H1 (cell line): Measurements from ENCODE around the gene PATJ. TPM values are rescaled to one million over a fixed set of nuclear protein-coding genes. Genes with fewer than 3 reads are reported as not detected.
A peak's percentile ranks its signal among the peaks of the same experiment; 100 is the strongest.

ENCODE experiments used
- CTCF ChIA-PET: fragments of 300-600 bp; sonication (Branson Sonifier 250); formaldehyde crosslinking; loops from one replicate; lab custom pipeline; 2021; ENCODE audit not compliant: partially characterized antibody; lab: Charles Lee
- POLR2A ChIA-PET: fragments of 300-600 bp; sonication (Branson Sonifier 250); formaldehyde crosslinking; loops from one replicate; lab custom pipeline; 2021; ENCODE audit warnings: inconsistent platforms; ENCODE audit not compliant: partially characterized antibody; lab: Charles Lee
- DNase-seq, 2 experiments: peaks; one replicate each; pipeline versions ENCODE4 v3.0.0 to v3.0.0-alpha.2; 2010 to 2022; ENCODE audit warnings: low spot score in 2 of 2, low read depth in 1 of 2, mixed read lengths in 1 of 2
- FAIRE-seq: peaks from 2 replicates; lab custom pipeline; 2011; peaks lifted over from hg19 to GRCh38; lab: Jason Lieb, UNC
- H2AFZ ChIP-seq: 2 replicates; pipeline ENCODE4 v1.8.1; 2012; ENCODE audit warnings: low read length, inconsistent platforms
- H2AK5ac ChIP-seq: 2 replicates; pipeline ENCODE4 v1.6.1; 2013; ENCODE audit warnings: low read depth, low read length
- H2BK120ac ChIP-seq: replicated peaks from 2 replicates; pipeline ENCODE3; 2013; ENCODE audit warnings: low read depth, low read length, inconsistent platforms
- H2BK12ac ChIP-seq: 2 replicates; pipeline ENCODE4 v1.6.1; 2013; ENCODE audit warnings: low read depth, low read length
- H2BK15ac ChIP-seq: 2 replicates; pipeline ENCODE4 v1.6.1; 2013; ENCODE audit warnings: low read length
- H2BK20ac ChIP-seq: 2 replicates; pipeline ENCODE4 v1.6.1; 2013; ENCODE audit warnings: low read length
- H2BK5ac ChIP-seq: 2 replicates; pipeline ENCODE4 v1.6.1; 2013; ENCODE audit warnings: low read depth, low read length
- H3K14ac ChIP-seq: 2 replicates; pipeline ENCODE4 v1.6.1; 2013; ENCODE audit warnings: inconsistent platforms; ENCODE audit not compliant: insufficient read length
- H3K18ac ChIP-seq: 2 replicates; pipeline ENCODE4 v1.6.1; 2013; ENCODE audit warnings: low read length; ENCODE audit errors: extremely low read depth
- H3K23ac ChIP-seq: 2 replicates; pipeline ENCODE4 v1.6.1; 2013; ENCODE audit warnings: inconsistent platforms; ENCODE audit not compliant: insufficient read length
- H3K23me2 ChIP-seq: 2 replicates; pipeline ENCODE4 v1.6.1; 2013; ENCODE audit warnings: low read depth, low read length
- H3K27ac ChIP-seq: 2 replicates; pipeline ENCODE4 v1.6.1; 2011; ENCODE audit warnings: low read depth, low read length, inconsistent platforms
- H3K27me3 ChIP-seq, 4 experiments: replicated peaks in 1 of 4; 1 replicate in 1 of 4; 2 replicates in 3 of 4; pipeline versions ENCODE4 v1.6.1 to v1.8.1; 2011 to 2013; ENCODE audit warnings: low read length in 3 of 4, mild to moderate bottlenecking in 3 of 4, inconsistent platforms in 2 of 4, mixed read lengths in 2 of 4, moderate library complexity in 1 of 4; ENCODE audit not compliant: control insufficient read depth in 3 of 4, insufficient read depth in 3 of 4; ENCODE audit errors: extremely low read depth in 1 of 4
- H3K36me3 ChIP-seq, 4 experiments: 2 replicates each; pipeline versions ENCODE4 v1.6.1 to v1.8.1; 2011 to 2013; ENCODE audit warnings: mild to moderate bottlenecking in 4 of 4, low read length in 3 of 4, moderate library complexity in 2 of 4, control low read depth in 1 of 4, inconsistent platforms in 1 of 4; ENCODE audit not compliant: insufficient read depth in 4 of 4, control insufficient read depth in 2 of 4
- H3K4ac ChIP-seq: replicated peaks from 2 replicates; pipeline ENCODE3; 2013; ENCODE audit warnings: low read length, low read depth, mixed read lengths, inconsistent platforms; ENCODE audit not compliant: insufficient read length
- H3K4me1 ChIP-seq, 4 experiments: replicated peaks in 1 of 4; 1 replicate in 1 of 4; 2 replicates in 3 of 4; pipeline versions ENCODE4 v1.6.1 to v1.8.1; 2011 to 2013; ENCODE audit warnings: low read length in 3 of 4, inconsistent platforms in 2 of 4, mixed read lengths in 1 of 4; ENCODE audit not compliant: insufficient read depth in 4 of 4, control insufficient read depth in 3 of 4
- H3K4me2 ChIP-seq, 2 experiments: 2 replicates each; pipeline versions ENCODE4 v1.6.1 to v1.8.1; 2011 to 2013; ENCODE audit warnings: low read depth in 2 of 2, low read length in 2 of 2, control low read depth in 1 of 2, inconsistent platforms in 1 of 2, mild to moderate bottlenecking in 1 of 2; ENCODE audit not compliant: insufficient read depth in 1 of 2
- H3K4me3 ChIP-seq, 4 experiments: fragments of 200-600, 300-600 bp in 1 of 4; sonication (generic), shearing (Covaris generic), sonication (Bioruptor Twin) in 1 of 4; 2 replicates each; pipeline versions ENCODE4 v1.5.1 to v1.8.1; 2011 to 2016; ENCODE audit warnings: low read length in 4 of 4, low read depth in 3 of 4, control low read depth in 2 of 4, inconsistent platforms in 2 of 4, mild to moderate bottlenecking in 2 of 4, mixed read lengths in 1 of 4, moderate library complexity in 1 of 4; ENCODE audit not compliant: insufficient read depth in 2 of 4; ENCODE audit errors: extremely low read depth in 1 of 4
- H3K56ac ChIP-seq: replicated peaks from 2 replicates; pipeline ENCODE3; 2013; ENCODE audit warnings: low read depth, mild to moderate bottlenecking, mixed read lengths, low read length, inconsistent platforms; ENCODE audit not compliant: insufficient read length
- H3K79me1 ChIP-seq: 2 replicates; pipeline ENCODE4 v1.6.1; 2013; ENCODE audit warnings: low read depth, low read length, control low read depth
- H3K79me2 ChIP-seq, 2 experiments: 2 replicates each; pipeline versions ENCODE4 v1.6.1 to v1.8.1; 2012 to 2013; ENCODE audit warnings: low read length in 2 of 2, mild to moderate bottlenecking in 2 of 2, inconsistent platforms in 1 of 2; ENCODE audit not compliant: insufficient read depth in 2 of 2, control insufficient read depth in 1 of 2
- H3K9ac ChIP-seq, 4 experiments: replicated peaks in 1 of 4; 1 replicate in 1 of 4; 2 replicates in 3 of 4; pipeline versions ENCODE4 v1.6.1 to v1.8.1; 2011 to 2013; ENCODE audit warnings: low read depth in 3 of 4, low read length in 3 of 4, control low read depth in 2 of 4, mild to moderate bottlenecking in 2 of 4, moderate library complexity in 2 of 4, inconsistent platforms in 1 of 4; ENCODE audit errors: extremely low read depth in 1 of 4
- H3K9me3 ChIP-seq, 2 experiments: 2 replicates each; pipeline versions ENCODE4 v1.6.1 to v1.8.1; 2012 to 2013; ENCODE audit warnings: mild to moderate bottlenecking in 2 of 2, moderate library complexity in 2 of 2, control low read depth in 1 of 2, inconsistent platforms in 1 of 2, low read depth in 1 of 2, low read length in 1 of 2, mixed read lengths in 1 of 2; ENCODE audit not compliant: insufficient read depth in 2 of 2
- H4K20me1 ChIP-seq, 2 experiments: replicated peaks in 1 of 2; 2 replicates each; pipeline versions ENCODE3 to v1.8.1; 2011 to 2013; ENCODE audit warnings: inconsistent platforms in 2 of 2, low read length in 2 of 2, mild to moderate bottlenecking in 1 of 2; ENCODE audit not compliant: insufficient read depth in 2 of 2, control insufficient read depth in 1 of 2
- H4K5ac ChIP-seq: 2 replicates; pipeline ENCODE4 v1.6.1; 2013; ENCODE audit warnings: low read length, low read depth, mixed read lengths, inconsistent platforms; ENCODE audit not compliant: insufficient read length
- H4K8ac ChIP-seq: 2 replicates; pipeline ENCODE4 v1.8.0; 2013; ENCODE audit warnings: mild to moderate bottlenecking, moderate library complexity, low read length, inconsistent platforms; ENCODE audit not compliant: insufficient read depth; ENCODE audit errors: extremely low read depth
- H4K91ac ChIP-seq: replicated peaks from 2 replicates; pipeline ENCODE3; 2013; ENCODE audit warnings: low read length, mixed read lengths, inconsistent platforms; ENCODE audit not compliant: insufficient read length
- ATF2 ChIP-seq: IDR thresholded peaks from 2 replicates; pipeline ENCODE4 v1.6.1; 2012; ENCODE audit warnings: low read length, inconsistent platforms
- GTF2F1 ChIP-seq: IDR thresholded peaks from 2 replicates; pipeline ENCODE4 v1.6.1; 2012; ENCODE audit warnings: low read depth, low read length, improper control_type of control experiment, borderline replicate concordance
- KDM4A ChIP-seq: IDR thresholded peaks from one replicate; pipeline ENCODE4 v1.7.1; 2012; ENCODE audit warnings: low read depth, mild to moderate bottlenecking, moderate library complexity, low read length, inconsistent platforms; ENCODE audit not compliant: severe bottlenecking
- WGBS, 2 experiments: shearing (Covaris generic) in 1 of 2; methylation state at CpG; one replicate each; pipeline versions ENCODE4 v1.1.6 to v1.1.7; 2013 to 2015; ENCODE audit warnings: low lambda C conversion rate in 2 of 2, mixed read lengths in 2 of 2, inconsistent platforms in 1 of 2, low coverage in 1 of 2, missing lambda C conversion rate in 1 of 2; ENCODE audit not compliant: insufficient replicate concordance in 2 of 2, insufficient coverage in 1 of 2, insufficient read length in 1 of 2; ENCODE audit errors: extremely low coverage in 1 of 2, missing lambda C conversion rate in 1 of 2; 5-methylcytosine and 5-hydroxymethylcytosine counted together
- polyA plus RNA-seq, 7 experiments: library from polyadenylated mRNA; depleted of rRNA in 3 of 7; stranded (reverse) in 5 of 7; unstranded in 2 of 7; fragments of >200 nt in 5 of 7; fragments of 200-250 nt in 2 of 7; gene quantifications; 1 replicate in 5 of 7; 2 replicates in 1 of 7; 4 replicates in 1 of 7; pipeline versions ENCODE4 v1.2.1 to v1.2.3, GENCODE V29; 2011 to 2013; ENCODE audit warnings: missing spikeins in 2 of 7, mixed read lengths in 2 of 7
- total RNA-seq: library from RNA; stranded (reverse); fragmentation: NEBNext Ultra II Directional; extraction: Animal tissue kit (Norgen Biotek cat#: 25700); gene quantifications from 2 replicates; pipeline ENCODE4 v1.2.1, GENCODE V29; 2021

Gene PATJ
- total and polyA plus RNA-seq, 2 of the 8 experiments (the other 6 are each of a cell fraction or from before 2014, with no cell fraction given) = 8.2 to 55.6 TPM

GRCh38 chr1:62185677-62186076, 443.4 kb downstream of the PATJ start:
- no peak overlapping the region for H3K14ac ChIP-seq
- POLR2A ChIA-PET = interaction anchor here (0.6 to 27.8 kb wide), 3 partner anchors 11 to 46 kb away, joined by 3 to 1232 read pairs (median 46); partner anchors contain the start of gene L1TD1
- CTCF ChIA-PET = interaction anchor here (1.1 to 3.8 kb wide), 4 partner anchors 10 to 44 kb away, joined by 3 to 20 read pairs (median 7); no protein-coding TSS in a partner anchor
- no peak overlapping the region for H3K4me3 ChIP-seq
- WGBS, 2 experiments = 96% methylated on average over 3 of the region's 3 CpGs; no CpG with 5 or more reads in 1 of the 2 experiments
- DNase-seq = no peak
- no peaks in the 10 kb centered on the region for H3K79me2 ChIP-seq
- H3K36me3 ChIP-seq = no peaks in the 10 kb centered on the region
- H2BK15ac ChIP-seq = 0 out of 2 replicates have a peak overlapping the region, but pooled peaks have one; percentile 77
- no peak overlapping the region for H3K4me2 ChIP-seq
- H3K27ac ChIP-seq = no peak overlapping the region; the same call in 1 of the 2 replicates
- H3K4ac ChIP-seq = no peak overlapping the region
- no peaks in the 10 kb centered on the region for H3K27me3 ChIP-seq
- peak overlapping the region; percentile 75; the same call in 1 of the 2 replicates for H2BK12ac ChIP-seq
- H4K8ac ChIP-seq = no peak overlapping the region
- H3K23ac ChIP-seq = no peak overlapping the region
- no peak overlapping the region for H4K5ac ChIP-seq
- H2AFZ ChIP-seq = no peak overlapping the region
- FAIRE-seq = no peak
- H2BK5ac ChIP-seq = no peak overlapping the region
- no peaks in the 10 kb centered on the region for H4K20me1 ChIP-seq
- H2BK120ac ChIP-seq = peak overlapping the region; percentile 54
- no peak overlapping the region for H2AK5ac ChIP-seq
- H3K23me2 ChIP-seq = no peaks in the 10 kb centered on the region
- H2BK20ac ChIP-seq = no peak overlapping the region
- no peak overlapping the region for H3K56ac ChIP-seq
- TF ChIP-seq KDM4A (no peak), ATF2 (no peak), GTF2F1 (no peak)
- peaks cover 7 to 25% (median 16%) of the 10 kb centered on the region in 4 experiments; a peak in 5 of 7 replicates for H3K4me1 ChIP-seq
- peak overlapping the region; percentile 13; the same call in 1 of the 2 replicates for H3K18ac ChIP-seq
- H3K79me1 ChIP-seq = no peaks in the 10 kb centered on the region; the same call in 1 of the 2 replicates
- no peak overlapping the region for H3K9ac ChIP-seq
- H4K91ac ChIP-seq = no peak overlapping the region
- no peaks in the 10 kb centered on the region; a peak in 1 of 4 replicates for H3K9me3 ChIP-seq
